ENCODE measurements around the gene NRP2.

Gene NRP2

DNA sequence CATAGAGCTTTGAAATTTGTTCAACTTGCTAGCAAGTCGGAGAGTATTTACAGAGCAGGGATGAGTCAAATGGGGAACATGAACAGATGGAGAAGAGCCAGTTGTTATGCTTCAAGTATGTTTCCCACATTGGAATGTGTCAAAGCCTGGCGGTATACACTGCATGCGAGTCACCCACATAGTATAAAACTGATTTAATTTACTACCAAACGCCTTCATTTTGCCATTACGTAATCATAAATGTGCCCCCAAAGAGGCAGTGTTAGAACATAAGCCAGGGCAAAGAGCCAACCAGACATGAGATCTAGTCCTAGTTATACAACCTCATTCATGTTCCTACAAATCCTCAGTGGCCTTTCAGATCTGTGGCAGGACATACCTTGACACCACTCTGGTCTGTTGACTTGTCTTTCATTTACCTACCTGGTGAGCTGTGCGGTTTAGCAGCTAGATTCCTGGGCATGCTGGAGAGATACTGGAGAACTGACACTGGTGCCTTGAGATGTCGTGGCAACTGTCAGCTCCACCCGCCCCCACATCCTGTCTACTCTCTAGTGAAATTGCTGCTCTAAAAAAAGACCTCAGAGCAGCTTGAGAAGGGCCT lies 21.7 kb upstream of the NRP2 start:
- peak; percentile 12 for DNase-seq

- DNase-seq = no peak
These were observed 21.0 kb upstream of the NRP2 start for GRCh38 chr2:205661281-205661680.

GRCh38 chr2:205662206-205662965 lies 19.9 kb upstream of the NRP2 start:
- DNase-seq = no peak

DNA sequence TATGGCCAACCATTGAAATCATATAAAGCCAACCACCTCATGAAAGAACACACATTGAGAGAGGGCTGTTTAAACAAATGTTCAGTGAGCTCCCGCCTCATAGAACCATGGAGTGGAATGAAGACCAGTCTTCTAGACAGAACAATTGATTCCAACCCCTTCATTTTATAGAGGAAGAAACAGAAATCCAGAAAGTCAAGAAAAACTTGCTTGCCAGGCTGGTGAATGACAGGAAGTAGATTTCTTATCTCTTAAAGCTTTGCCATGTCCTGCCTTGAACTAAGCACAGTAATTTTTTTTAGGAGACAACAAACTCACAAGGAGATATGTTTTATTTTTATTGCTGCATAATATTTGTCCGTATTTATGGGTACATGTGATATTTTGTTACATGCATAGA lies 16.5 kb upstream of the NRP2 start:
- no peak for DNase-seq

GRCh38 chr2:205670292-205670691 lies 12.0 kb upstream of the NRP2 start:
- DNase-seq = no peak

- DNase-seq = no peak
These were observed 9.0 kb upstream of the NRP2 start for GRCh38 chr2:205673312-205673711.

- DNase-seq = no peak
These were observed 6.3 kb upstream of the NRP2 start for GRCh38 chr2:205675861-205676516.

- no peak for DNase-seq
These were observed 3.7 kb upstream of the NRP2 start for GRCh38 chr2:205678541-205679142.

GRCh38 chr2:205679410-205680009 lies 2.8 kb upstream of the NRP2 start:
- no peak for DNase-seq

DNA sequence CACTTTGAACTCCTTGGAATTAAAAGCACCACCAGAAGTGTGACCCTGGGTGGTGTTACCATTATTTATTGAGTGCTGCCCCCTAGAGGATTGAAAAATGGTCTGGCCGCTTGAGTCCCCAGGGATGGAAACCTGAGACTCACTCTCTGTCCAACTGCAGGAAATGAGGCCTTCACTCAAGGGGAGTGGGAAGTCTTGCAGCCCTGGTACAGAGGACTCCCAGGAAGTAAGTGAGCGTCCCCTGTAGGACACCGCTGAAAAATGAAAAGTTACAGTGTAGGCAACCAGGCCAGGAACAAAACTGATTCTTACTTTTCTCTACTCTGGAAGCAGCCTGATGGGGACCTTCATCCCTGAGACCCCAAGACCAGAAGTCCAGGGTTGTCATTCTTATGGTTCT lies 2.2 kb upstream of the NRP2 start:
- DNase-seq = peak; percentile 24 to 29

- no peak for DNase-seq
These were observed 1.4 kb upstream of the NRP2 start for GRCh38 chr2:205680903-205681302.

GRCh38 chr2:205681401-205682238 lies 681 bp upstream of the NRP2 start:
- no peak for DNase-seq

- no peak for DNase-seq
These were observed 735 bp downstream of the NRP2 start for GRCh38 chr2:205682971-205683501.

- DNase-seq = no peak
These were observed 1.4 kb downstream of the NRP2 start for GRCh38 chr2:205683502-205684367.

- DNase-seq = no peak
These were observed 2.6 kb downstream of the NRP2 start for GRCh38 chr2:205684871-205685313.

- no peak for DNase-seq
These were observed 3.2 kb downstream of the NRP2 start for GRCh38 chr2:205685314-205686055.

- no peak for DNase-seq
These were observed 3.9 kb downstream of the NRP2 start for GRCh38 chr2:205686056-205686782.

- DNase-seq = no peak
These were observed 4.7 kb downstream of the NRP2 start for GRCh38 chr2:205686783-205687640.

- no peak for DNase-seq
These were observed 5.3 kb downstream of the NRP2 start for GRCh38 chr2:205687641-205687956.
